HepG2 (cell line): ENCODE results near the gene SNX9. TPM values are rescaled to one million over a fixed set of nuclear protein-coding genes. Genes with fewer than 3 reads are reported as not detected.

ENCODE experiments used
- ADNP ChIP-seq: sonication (generic); formaldehyde crosslinking; IDR thresholded peaks from 2 replicates; pipeline ENCODE4 v1.4.0; 2020; ENCODE audit warnings: missing genetic modification reagents
- CCAR2 ChIP-seq: fragments of 200-400 bp; formaldehyde crosslinking; optimal IDR thresholded peaks from 2 replicates; pipeline ENCODE3; 2018; ENCODE audit warnings: low read depth, mild to moderate bottlenecking, low read length, moderate library complexity
- HOXA5 ChIP-seq: sonication (generic); formaldehyde crosslinking; IDR thresholded peaks from 2 replicates; pipeline ENCODE4 v1.4.0; 2020; ENCODE audit warnings: missing genetic modification reagents
- MYNN ChIP-seq: sonication (generic); formaldehyde crosslinking; IDR thresholded peaks from 2 replicates; pipeline ENCODE4 v1.4.0; 2020; ENCODE audit warnings: mild to moderate bottlenecking, low read depth, missing genetic modification reagents
- NFIC ChIP-seq: IDR thresholded peaks from 2 replicates; pipeline ENCODE4 v1.6.1; 2012; ENCODE audit warnings: mild to moderate bottlenecking, low read length, inconsistent platforms
- NFKB2 ChIP-seq: sonication (generic); formaldehyde crosslinking; IDR thresholded peaks from 2 replicates; pipeline ENCODE4 v1.4.0; 2020; ENCODE audit warnings: missing genetic modification reagents, borderline replicate concordance
- PCBP2 ChIP-seq: fragments of 200-400 bp; formaldehyde crosslinking; optimal IDR thresholded peaks from 2 replicates; pipeline ENCODE3; 2018; ENCODE audit warnings: low read length, low read depth; ENCODE audit not compliant: poor library complexity, severe bottlenecking
- RCOR2 ChIP-seq: IDR thresholded peaks from 2 replicates; pipeline ENCODE4 v1.6.1; 2016; ENCODE audit warnings: missing biosample characterization, missing genetic modification reagents
- RFXANK ChIP-seq: IDR thresholded peaks from 2 replicates; pipeline ENCODE4 v1.6.1; 2016
- SPEN ChIP-seq: sonication (generic); formaldehyde crosslinking; IDR thresholded peaks from 2 replicates; pipeline ENCODE4 v1.5.1; 2020; ENCODE audit warnings: low read depth, mild to moderate bottlenecking, missing genetic modification reagents
- SRSF9 ChIP-seq: fragments of 200-400 bp; formaldehyde crosslinking; IDR thresholded peaks from 2 replicates; pipeline ENCODE4 v1.6.1; 2018; ENCODE audit warnings: borderline replicate concordance, mild to moderate bottlenecking, low read depth, low read length; ENCODE audit not compliant: insufficient read depth, poor library complexity, severe bottlenecking
- TCF7 ChIP-seq: sonication (generic); IDR thresholded peaks from 2 replicates; pipeline ENCODE4 v1.6.1; 2016; ENCODE audit warnings: antibody characterized with exemption, low read depth
- ZMAT3 ChIP-seq: sonication (generic); formaldehyde crosslinking; conservative IDR thresholded peaks from 2 replicates; pipeline ENCODE4 v1.7.0; 2021; ENCODE audit warnings: missing genetic modification reagents
- ZNF446 ChIP-seq: sonication (generic); formaldehyde crosslinking; IDR thresholded peaks from 2 replicates; pipeline ENCODE4 v1.5.0; 2020; ENCODE audit warnings: mild to moderate bottlenecking, missing genetic modification reagents
- polyA plus RNA-seq, 8 experiments: library from polyadenylated mRNA; depleted of rRNA in 3 of 8; stranded (reverse) in 7 of 8; unstranded in 1 of 8; fragments of >200 nt; fragmentation: Illumina TruSeq in 4 of 8; extraction: Trizol in 4 of 8; gene quantifications; 2 replicates each; pipeline versions ENCODE4 v1.2.1 to v1.2.3, GENCODE V29; 2011 to 2016; ENCODE audit warnings: low read depth in 4 of 8, missing spikeins in 1 of 8, mixed read lengths in 1 of 8; ENCODE audit not compliant: insufficient read depth in 1 of 8
- total RNA-seq, 5 experiments: library from RNA; depleted of rRNA; stranded (reverse); fragments of >200 nt; fragmentation: Illumina TruSeq; extraction: Trizol; gene quantifications; 2 replicates each; pipeline ENCODE4 v1.2.3, GENCODE V29; 2016; ENCODE audit warnings: low read depth in 1 of 5
- TF ChIP-seq, protein P1 (sequence below): sonication (generic); formaldehyde crosslinking; IDR thresholded peaks from 2 replicates; pipeline ENCODE4 v1.8.1; 2023; ENCODE audit warnings: missing genetic modification reagents, inconsistent platforms, borderline replicate concordance
- TF ChIP-seq, protein P2 (sequence below): sonication (generic); formaldehyde crosslinking; IDR thresholded peaks from 2 replicates; pipeline ENCODE4 v1.4.0; 2020; ENCODE audit warnings: missing genetic modification reagents
- TF ChIP-seq, protein P3 (sequence below): sonication (generic); formaldehyde crosslinking; IDR thresholded peaks from 2 replicates; pipeline ENCODE4 v1.4.0; 2020; ENCODE audit warnings: mild to moderate bottlenecking, missing genetic modification reagents, borderline replicate concordance
- TF ChIP-seq, protein P4 (sequence below): sonication (generic); formaldehyde crosslinking; IDR thresholded peaks from 2 replicates; pipeline ENCODE4 v1.4.0; 2020; ENCODE audit warnings: missing genetic modification reagents
- TF ChIP-seq, protein P5 (sequence below): IDR thresholded peaks from 2 replicates; pipeline ENCODE4 v1.6.1; 2016; ENCODE audit warnings: missing compliant biosample characterization, missing genetic modification reagents, borderline replicate concordance

The SNX9 gene
- total and polyA plus RNA-seq, 2 of the 13 experiments (the other 11 are each of a cell fraction or from before 2014, with no cell fraction given) = 21.9 to 36.0 TPM

GRCh38 chr6:157822245-157823000, 623 bp upstream of the SNX9 start (continued):
- TF ChIP-seq, protein P1, sequence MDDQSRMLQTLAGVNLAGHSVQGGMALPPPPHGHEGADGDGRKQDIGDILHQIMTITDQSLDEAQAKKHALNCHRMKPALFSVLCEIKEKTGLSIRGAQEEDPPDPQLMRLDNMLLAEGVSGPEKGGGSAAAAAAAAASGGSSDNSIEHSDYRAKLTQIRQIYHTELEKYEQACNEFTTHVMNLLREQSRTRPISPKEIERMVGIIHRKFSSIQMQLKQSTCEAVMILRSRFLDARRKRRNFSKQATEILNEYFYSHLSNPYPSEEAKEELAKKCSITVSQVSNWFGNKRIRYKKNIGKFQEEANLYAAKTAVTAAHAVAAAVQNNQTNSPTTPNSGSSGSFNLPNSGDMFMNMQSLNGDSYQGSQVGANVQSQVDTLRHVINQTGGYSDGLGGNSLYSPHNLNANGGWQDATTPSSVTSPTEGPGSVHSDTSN = no peak
- TF ChIP-seq TCF7 (no peak), PCBP2 (no peak), RFXANK (CRISPR knock-in tag) (no peak), NFIC (no peak), MYNN (no peak), ZNF446 (no peak; the same call in 1 of the 2 replicates), ADNP (no peak), NFKB2 (CRISPR knock-in tag) (0 out of 2 replicates have a peak, but pooled peaks have one; percentile 49), CCAR2 (no peak), SPEN (no peak), SRSF9 (no peak), HOXA5 (CRISPR knock-in tag) (0 out of 2 replicates have a peak, but pooled peaks have one; percentile 12), ZMAT3 (CRISPR knock-in tag) (0 out of 2 replicates have a peak, but pooled peaks have one; percentile 63), RCOR2 (CRISPR knock-in tag) (no peak)
- TF ChIP-seq, protein P2, sequence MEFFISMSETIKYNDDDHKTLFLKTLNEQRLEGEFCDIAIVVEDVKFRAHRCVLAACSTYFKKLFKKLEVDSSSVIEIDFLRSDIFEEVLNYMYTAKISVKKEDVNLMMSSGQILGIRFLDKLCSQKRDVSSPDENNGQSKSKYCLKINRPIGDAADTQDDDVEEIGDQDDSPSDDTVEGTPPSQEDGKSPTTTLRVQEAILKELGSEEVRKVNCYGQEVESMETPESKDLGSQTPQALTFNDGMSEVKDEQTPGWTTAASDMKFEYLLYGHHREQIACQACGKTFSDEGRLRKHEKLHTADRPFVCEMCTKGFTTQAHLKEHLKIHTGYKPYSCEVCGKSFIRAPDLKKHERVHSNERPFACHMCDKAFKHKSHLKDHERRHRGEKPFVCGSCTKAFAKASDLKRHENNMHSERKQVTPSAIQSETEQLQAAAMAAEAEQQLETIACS (CRISPR knock-in tag) = no peak; the same call in 1 of the 2 replicates
- TF ChIP-seq, protein P3, sequence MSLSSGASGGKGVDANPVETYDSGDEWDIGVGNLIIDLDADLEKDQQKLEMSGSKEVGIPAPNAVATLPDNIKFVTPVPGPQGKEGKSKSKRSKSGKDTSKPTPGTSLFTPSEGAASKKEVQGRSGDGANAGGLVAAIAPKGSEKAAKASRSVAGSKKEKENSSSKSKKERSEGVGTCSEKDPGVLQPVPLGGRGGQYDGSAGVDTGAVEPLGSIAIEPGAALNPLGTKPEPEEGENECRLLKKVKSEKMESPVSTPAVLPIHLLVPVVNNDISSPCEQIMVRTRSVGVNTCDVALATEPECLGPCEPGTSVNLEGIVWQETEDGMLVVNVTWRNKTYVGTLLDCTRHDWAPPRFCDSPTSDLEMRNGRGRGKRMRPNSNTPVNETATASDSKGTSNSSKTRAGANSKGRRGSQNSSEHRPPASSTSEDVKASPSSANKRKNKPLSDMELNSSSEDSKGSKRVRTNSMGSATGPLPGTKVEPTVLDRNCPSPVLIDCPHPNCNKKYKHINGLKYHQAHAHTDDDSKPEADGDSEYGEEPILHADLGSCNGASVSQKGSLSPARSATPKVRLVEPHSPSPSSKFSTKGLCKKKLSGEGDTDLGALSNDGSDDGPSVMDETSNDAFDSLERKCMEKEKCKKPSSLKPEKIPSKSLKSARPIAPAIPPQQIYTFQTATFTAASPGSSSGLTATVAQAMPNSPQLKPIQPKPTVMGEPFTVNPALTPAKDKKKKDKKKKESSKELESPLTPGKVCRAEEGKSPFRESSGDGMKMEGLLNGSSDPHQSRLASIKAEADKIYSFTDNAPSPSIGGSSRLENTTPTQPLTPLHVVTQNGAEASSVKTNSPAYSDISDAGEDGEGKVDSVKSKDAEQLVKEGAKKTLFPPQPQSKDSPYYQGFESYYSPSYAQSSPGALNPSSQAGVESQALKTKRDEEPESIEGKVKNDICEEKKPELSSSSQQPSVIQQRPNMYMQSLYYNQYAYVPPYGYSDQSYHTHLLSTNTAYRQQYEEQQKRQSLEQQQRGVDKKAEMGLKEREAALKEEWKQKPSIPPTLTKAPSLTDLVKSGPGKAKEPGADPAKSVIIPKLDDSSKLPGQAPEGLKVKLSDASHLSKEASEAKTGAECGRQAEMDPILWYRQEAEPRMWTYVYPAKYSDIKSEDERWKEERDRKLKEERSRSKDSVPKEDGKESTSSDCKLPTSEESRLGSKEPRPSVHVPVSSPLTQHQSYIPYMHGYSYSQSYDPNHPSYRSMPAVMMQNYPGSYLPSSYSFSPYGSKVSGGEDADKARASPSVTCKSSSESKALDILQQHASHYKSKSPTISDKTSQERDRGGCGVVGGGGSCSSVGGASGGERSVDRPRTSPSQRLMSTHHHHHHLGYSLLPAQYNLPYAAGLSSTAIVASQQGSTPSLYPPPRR = no peak
- TF ChIP-seq, protein P4, sequence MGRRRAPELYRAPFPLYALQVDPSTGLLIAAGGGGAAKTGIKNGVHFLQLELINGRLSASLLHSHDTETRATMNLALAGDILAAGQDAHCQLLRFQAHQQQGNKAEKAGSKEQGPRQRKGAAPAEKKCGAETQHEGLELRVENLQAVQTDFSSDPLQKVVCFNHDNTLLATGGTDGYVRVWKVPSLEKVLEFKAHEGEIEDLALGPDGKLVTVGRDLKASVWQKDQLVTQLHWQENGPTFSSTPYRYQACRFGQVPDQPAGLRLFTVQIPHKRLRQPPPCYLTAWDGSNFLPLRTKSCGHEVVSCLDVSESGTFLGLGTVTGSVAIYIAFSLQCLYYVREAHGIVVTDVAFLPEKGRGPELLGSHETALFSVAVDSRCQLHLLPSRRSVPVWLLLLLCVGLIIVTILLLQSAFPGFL = no peak
- TF ChIP-seq, protein P5, sequence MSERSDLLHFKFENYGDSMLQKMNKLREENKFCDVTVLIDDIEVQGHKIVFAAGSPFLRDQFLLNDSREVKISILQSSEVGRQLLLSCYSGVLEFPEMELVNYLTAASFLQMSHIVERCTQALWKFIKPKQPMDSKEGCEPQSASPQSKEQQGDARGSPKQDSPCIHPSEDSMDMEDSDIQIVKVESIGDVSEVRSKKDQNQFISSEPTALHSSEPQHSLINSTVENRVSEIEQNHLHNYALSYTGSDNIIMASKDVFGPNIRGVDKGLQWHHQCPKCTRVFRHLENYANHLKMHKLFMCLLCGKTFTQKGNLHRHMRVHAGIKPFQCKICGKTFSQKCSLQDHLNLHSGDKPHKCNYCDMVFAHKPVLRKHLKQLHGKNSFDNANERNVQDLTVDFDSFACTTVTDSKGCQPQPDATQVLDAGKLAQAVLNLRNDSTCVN (CRISPR knock-in tag) = no peak
